ENCODE measurements around the gene BAHCC1.

BAHCC1 gene

DNA sequence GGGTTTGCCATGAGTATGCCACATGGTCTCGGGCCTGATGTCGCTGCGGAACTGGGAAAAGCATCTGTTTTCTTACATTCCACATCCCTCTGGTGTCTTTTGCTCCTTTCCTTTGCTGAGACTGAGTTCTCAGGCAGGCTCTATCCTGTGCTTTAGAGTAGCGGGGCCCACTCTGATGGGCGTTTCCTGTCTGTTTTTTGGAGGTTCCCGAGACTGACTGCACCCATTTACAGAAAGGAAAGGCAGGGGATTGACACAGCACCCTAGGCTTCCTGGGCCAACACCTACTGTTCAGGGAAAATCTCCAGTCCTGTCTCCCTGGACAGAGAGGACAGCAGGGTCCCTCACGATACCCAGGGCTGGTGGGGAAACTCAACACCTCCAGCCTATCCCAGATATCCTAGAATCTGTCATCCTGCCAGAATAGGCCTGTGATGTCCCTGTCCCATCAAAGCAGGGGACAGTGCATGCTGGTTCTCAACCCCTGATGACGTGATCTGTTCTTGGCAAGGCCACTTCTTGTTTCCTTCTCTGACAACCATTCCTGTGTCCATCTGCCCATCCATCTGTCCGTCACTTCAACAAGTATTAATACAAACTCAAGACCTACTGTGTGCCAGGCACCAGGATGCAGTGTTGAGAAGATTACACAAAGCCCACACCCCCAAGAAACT, 75.2 kb downstream of the BAHCC1 start:
- H3K27me3 ChIP-seq (ENCODE audit: insufficient read depth, insufficient read length): no peaks in the 10 kb centered on the region
- peaks cover 9% of the 10 kb centered on the region; the same call in 1 of the 2 replicates for H3K9me3 ChIP-seq (ENCODE audit: insufficient read depth, low read length)
- no peak overlapping the region for H3K9ac ChIP-seq (ENCODE audit: insufficient read length, low read depth)
- no peak overlapping the region for H3K4me3 ChIP-seq (ENCODE audit: insufficient read length, low read depth)
- DNase-seq (ENCODE audit: low read depth, low spot score): no peak
- H3K36me3 ChIP-seq (ENCODE audit: insufficient read depth, insufficient read length, low read length): no peaks in the 10 kb centered on the region
- no peaks in the 10 kb centered on the region for H3K4me1 ChIP-seq (ENCODE audit: insufficient read depth, insufficient read length)
- TF ChIP-seq ZNF274 (IDR thresholded peaks at IDR 0.05; ENCODE audit: low read depth, low read length) (no peak), SUZ12 (IDR thresholded peaks at IDR 0.05; ENCODE audit: extremely low read depth, insufficient read depth, insufficient read length) (no peak), YY1 (IDR thresholded peaks at IDR 0.05; ENCODE audit: insufficient read depth, insufficient read length) (no peak)

DNA sequence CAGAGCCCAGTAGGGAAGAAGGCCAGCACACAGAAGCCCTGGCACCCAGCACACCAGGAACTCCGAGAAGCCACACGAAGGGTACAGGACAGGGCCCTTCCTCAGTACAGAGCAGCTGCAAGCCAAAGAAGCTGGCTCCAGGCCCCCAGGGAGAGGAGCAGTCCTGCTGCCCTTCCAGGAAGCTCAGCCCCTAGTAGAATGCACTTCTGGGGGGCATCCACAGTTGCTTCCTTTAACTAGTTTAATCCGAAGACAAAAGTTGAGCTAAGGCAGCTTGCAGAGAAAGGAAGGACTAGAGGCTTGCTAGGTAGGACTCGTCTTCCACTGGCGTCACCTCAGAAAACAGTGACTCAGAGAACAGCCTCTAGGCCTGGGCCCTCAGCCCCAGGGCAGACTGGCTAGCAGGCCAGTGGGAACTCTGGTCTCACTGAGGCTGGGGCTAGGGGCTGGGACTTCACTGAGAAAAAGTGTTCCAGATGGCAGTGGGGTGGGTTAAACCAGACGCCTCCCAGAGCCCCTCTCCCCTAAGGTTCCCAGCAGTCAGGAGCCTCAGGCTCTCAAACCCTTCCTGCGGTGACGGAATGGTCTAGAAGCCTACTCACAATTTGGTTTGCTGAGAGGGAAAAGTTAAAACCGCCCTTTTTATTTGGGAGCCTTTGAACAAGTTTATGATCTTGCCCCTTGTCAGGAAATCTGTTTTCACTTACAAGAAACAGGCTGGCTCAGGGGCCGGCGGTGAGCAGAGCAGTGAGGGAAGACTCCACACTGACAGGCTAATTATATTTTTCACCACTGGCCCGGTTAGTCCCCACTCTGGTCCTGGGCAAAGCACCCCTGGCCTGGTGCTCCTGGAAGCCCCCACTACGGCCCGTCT, 75.9 kb downstream of the BAHCC1 start:
- Histone ChIP-seq H3K36me3 (ENCODE audit: insufficient read depth, insufficient read length, low read length) (no peaks in the 10 kb centered on the region), H3K27me3 (ENCODE audit: insufficient read depth, insufficient read length) (peaks cover 5% of the 10 kb centered on the region), H3K9me3 (ENCODE audit: insufficient read depth, low read length) (peaks cover 9% of the 10 kb centered on the region; the same call in 1 of the 2 replicates), H3K9ac (ENCODE audit: insufficient read length, low read depth) (no peak overlapping the region), H3K4me3 (ENCODE audit: insufficient read length, low read depth) (no peak overlapping the region), H3K4me1 (ENCODE audit: insufficient read depth, insufficient read length) (no peaks in the 10 kb centered on the region)
- no peak for DNase-seq (ENCODE audit: low read depth, low spot score)
- TF ChIP-seq SUZ12 (IDR thresholded peaks at IDR 0.05; ENCODE audit: extremely low read depth, insufficient read depth, insufficient read length) (no peak), YY1 (IDR thresholded peaks at IDR 0.05; ENCODE audit: insufficient read depth, insufficient read length) (no peak), ZNF274 (IDR thresholded peaks at IDR 0.05; ENCODE audit: low read depth, low read length) (no peak)

DNA sequence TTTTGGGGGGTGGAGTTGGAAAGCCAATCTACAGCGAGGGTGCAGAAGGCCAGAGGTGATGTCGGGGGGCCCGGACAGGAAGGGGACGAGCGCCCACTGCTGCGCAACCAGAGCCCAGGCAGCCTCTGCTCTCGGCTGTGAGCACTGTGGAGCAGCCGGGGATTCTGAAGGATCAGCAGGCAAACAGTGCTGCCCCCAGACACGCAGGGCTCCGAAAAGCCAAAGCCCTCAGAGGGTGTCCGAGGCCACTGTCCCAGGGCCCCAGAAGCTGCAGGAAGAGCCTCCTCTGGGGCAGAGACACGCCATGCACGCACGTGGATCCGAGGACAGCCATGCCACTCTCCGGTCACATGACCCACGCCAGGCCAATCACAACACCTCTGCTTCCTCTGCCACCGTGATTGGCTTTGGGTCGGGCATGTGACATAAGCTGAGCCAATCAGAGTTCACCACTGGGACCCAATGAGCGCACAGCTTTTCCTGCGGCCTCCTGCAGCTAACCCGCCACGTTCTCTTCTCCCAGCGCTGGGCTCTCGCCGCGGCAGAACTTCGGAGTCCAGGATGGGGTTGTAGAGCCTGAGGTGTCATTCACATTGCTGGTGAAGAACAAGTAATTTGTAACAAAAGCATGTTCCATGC, 76.7 kb downstream of the BAHCC1 start:
- H3K27me3 ChIP-seq (ENCODE audit: insufficient read depth, insufficient read length): peaks cover 10% of the 10 kb centered on the region
- H3K9me3 ChIP-seq (ENCODE audit: insufficient read depth, low read length): peaks cover 9% of the 10 kb centered on the region; the same call in 1 of the 2 replicates
- no peak overlapping the region for H3K9ac ChIP-seq (ENCODE audit: insufficient read length, low read depth)
- no peak overlapping the region for H3K4me3 ChIP-seq (ENCODE audit: insufficient read length, low read depth)
- H3K36me3 ChIP-seq (ENCODE audit: insufficient read depth, insufficient read length, low read length): no peaks in the 10 kb centered on the region
- TF ChIP-seq ZNF274 (IDR thresholded peaks at IDR 0.05; ENCODE audit: low read depth, low read length): no peak
- no peak for TF ChIP-seq YY1 (IDR thresholded peaks at IDR 0.05; ENCODE audit: insufficient read depth, insufficient read length)
- no peak for TF ChIP-seq SUZ12 (IDR thresholded peaks at IDR 0.05; ENCODE audit: extremely low read depth, insufficient read depth, insufficient read length)
- H3K4me1 ChIP-seq (ENCODE audit: insufficient read depth, insufficient read length): no peaks in the 10 kb centered on the region
- peak; percentile 57 for DNase-seq (ENCODE audit: low read depth, low spot score)

DNA sequence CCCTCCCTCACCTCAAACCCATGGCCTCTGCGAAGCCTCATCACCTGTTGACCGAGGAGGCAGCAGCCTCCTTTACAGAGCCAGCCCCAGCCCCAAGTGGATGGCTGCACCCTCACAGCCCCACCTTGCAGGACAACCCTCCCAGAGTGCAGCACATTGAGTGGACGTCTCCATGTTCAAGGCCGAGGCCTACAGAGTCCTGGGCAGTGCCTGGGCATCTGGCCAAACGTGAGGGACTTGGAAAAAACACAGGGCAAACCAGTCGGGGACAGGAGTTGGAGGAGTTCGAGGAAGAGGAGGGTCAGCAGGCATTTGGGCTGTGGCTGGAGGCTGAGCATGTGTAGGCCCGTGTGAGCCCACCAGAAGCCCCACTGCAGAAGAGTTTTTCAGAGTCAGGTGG, 77.8 kb downstream of the BAHCC1 start:
- H3K4me1 ChIP-seq (ENCODE audit: insufficient read depth, insufficient read length): peaks cover 5% of the 10 kb centered on the region
- no peaks in the 10 kb centered on the region for H3K36me3 ChIP-seq (ENCODE audit: insufficient read depth, insufficient read length, low read length)
- no peak for DNase-seq (ENCODE audit: low read depth, low spot score)
- TF ChIP-seq ZNF274 (IDR thresholded peaks at IDR 0.05; ENCODE audit: low read depth, low read length) (no peak), SUZ12 (IDR thresholded peaks at IDR 0.05; ENCODE audit: extremely low read depth, insufficient read depth, insufficient read length) (no peak), YY1 (IDR thresholded peaks at IDR 0.05; ENCODE audit: insufficient read depth, insufficient read length) (no peak)
- peaks cover 10% of the 10 kb centered on the region for H3K27me3 ChIP-seq (ENCODE audit: insufficient read depth, insufficient read length)
- H3K4me3 ChIP-seq (ENCODE audit: insufficient read length, low read depth): no peak overlapping the region
- no peak overlapping the region for H3K9ac ChIP-seq (ENCODE audit: insufficient read length, low read depth)
- peaks cover 9% of the 10 kb centered on the region; the same call in 1 of the 2 replicates for H3K9me3 ChIP-seq (ENCODE audit: insufficient read depth, low read length)

DNA sequence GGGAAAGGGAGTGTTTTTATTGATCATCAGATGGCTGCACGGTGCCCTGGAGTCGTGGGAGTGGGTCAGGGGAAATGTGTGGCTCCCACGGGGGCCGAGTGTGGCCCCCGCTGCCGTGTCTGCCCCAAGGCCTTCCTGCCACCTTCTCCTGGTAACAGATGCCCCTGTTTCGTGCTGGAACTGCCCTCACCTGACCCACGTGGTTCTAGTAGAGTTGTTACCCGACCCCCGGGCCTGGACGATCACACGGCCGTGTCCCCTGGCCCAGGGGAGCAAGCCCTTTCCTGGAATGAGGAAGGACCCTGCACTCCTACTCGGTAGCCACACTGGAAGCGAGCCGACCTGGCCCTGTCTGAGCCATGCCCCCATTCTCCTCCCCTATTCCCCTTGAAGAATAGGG, 79.7 kb downstream of the BAHCC1 start:
- H3K9ac ChIP-seq (ENCODE audit: insufficient read length, low read depth): no peak overlapping the region

DNA sequence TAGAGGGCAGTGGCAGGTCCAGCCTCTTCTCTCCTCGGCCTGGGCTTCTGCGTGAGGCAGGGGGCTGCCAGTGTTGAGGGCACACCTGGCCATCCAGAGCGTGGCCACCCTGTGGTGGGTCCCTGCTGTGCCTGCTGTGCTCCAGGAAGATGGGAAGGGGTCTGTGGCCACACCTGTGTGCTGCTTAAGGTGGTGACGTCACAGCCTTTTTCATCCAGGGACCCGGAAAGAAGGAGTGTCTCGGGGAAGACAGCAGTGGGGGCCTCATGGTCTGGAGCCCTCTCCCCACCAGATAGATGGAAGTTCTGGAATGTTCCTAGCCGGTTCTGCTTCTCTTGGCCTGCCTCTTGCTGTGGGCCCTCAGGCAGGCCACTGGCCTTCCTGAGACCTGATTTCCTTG, 80.8 kb downstream of the BAHCC1 start:
- H3K9ac ChIP-seq (ENCODE audit: insufficient read length, low read depth): no peak overlapping the region
- peaks cover 31% of the 10 kb centered on the region for H3K27me3 ChIP-seq (ENCODE audit: insufficient read depth, insufficient read length)
- TF ChIP-seq YY1 (IDR thresholded peaks at IDR 0.05; ENCODE audit: insufficient read depth, insufficient read length): no peak
- no peak overlapping the region for H3K4me3 ChIP-seq (ENCODE audit: insufficient read length, low read depth)
- H3K4me1 ChIP-seq (ENCODE audit: insufficient read depth, insufficient read length): peaks cover 23% of the 10 kb centered on the region
- H3K9me3 ChIP-seq (ENCODE audit: insufficient read depth, low read length): peaks cover 15% of the 10 kb centered on the region; the same call in 1 of the 2 replicates
- no peak for DNase-seq (ENCODE audit: low read depth, low spot score)
- no peaks in the 10 kb centered on the region for H3K36me3 ChIP-seq (ENCODE audit: insufficient read depth, insufficient read length, low read length)

More for the DNA sequence above, 79.7 kb downstream of the BAHCC1 start:
- no peak for DNase-seq (ENCODE audit: low read depth, low spot score)
- H3K4me1 ChIP-seq (ENCODE audit: insufficient read depth, insufficient read length): peaks cover 13% of the 10 kb centered on the region
- no peak for TF ChIP-seq ZNF274 (IDR thresholded peaks at IDR 0.05; ENCODE audit: low read depth, low read length)
- no peak for TF ChIP-seq YY1 (IDR thresholded peaks at IDR 0.05; ENCODE audit: insufficient read depth, insufficient read length)
- TF ChIP-seq SUZ12 (IDR thresholded peaks at IDR 0.05; ENCODE audit: extremely low read depth, insufficient read depth, insufficient read length): no peak
- no peak overlapping the region for H3K4me3 ChIP-seq (ENCODE audit: insufficient read length, low read depth)
- H3K27me3 ChIP-seq (ENCODE audit: insufficient read depth, insufficient read length): peaks cover 20% of the 10 kb centered on the region
- H3K36me3 ChIP-seq (ENCODE audit: insufficient read depth, insufficient read length, low read length): no peaks in the 10 kb centered on the region
- peaks cover 9% of the 10 kb centered on the region; the same call in 1 of the 2 replicates for H3K9me3 ChIP-seq (ENCODE audit: insufficient read depth, low read length)

DNA sequence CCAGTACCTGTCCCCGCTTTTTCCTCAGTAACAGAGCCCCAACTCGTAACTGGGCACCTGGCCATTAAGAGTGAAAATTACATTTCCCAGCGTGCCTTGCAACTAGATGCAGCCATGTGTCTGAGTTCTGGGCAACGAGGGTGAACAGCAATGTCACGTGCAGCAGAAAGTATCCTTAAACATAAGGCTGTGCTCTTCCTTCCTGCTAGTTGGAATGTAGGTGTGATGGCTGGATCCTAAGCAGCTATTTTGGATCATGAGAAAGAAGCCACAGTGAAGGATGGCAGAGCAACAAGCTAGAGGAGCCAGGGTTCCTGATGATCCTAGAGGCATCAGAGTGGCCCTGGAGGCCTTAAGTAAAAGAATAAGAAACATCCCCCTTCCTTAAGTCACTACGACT, 81.4 kb downstream of the BAHCC1 start:
- Histone ChIP-seq H3K4me3 (ENCODE audit: insufficient read length, low read depth) (no peak overlapping the region), H3K36me3 (ENCODE audit: insufficient read depth, insufficient read length, low read length) (no peaks in the 10 kb centered on the region), H3K9ac (ENCODE audit: insufficient read length, low read depth) (no peak overlapping the region), H3K4me1 (ENCODE audit: insufficient read depth, insufficient read length) (peaks cover 23% of the 10 kb centered on the region), H3K27me3 (ENCODE audit: insufficient read depth, insufficient read length) (peaks cover 34% of the 10 kb centered on the region), H3K9me3 (ENCODE audit: insufficient read depth, low read length) (peaks cover 15% of the 10 kb centered on the region; the same call in 1 of the 2 replicates)
- no peak for TF ChIP-seq YY1 (IDR thresholded peaks at IDR 0.05; ENCODE audit: insufficient read depth, insufficient read length)
- TF ChIP-seq ZNF274 (IDR thresholded peaks at IDR 0.05; ENCODE audit: low read depth, low read length): no peak
- no peak for TF ChIP-seq SUZ12 (IDR thresholded peaks at IDR 0.05; ENCODE audit: extremely low read depth, insufficient read depth, insufficient read length)
- DNase-seq (ENCODE audit: low read depth, low spot score): no peak

Data from NT2/D1 (cell line).